ENCODE results near the gene RPLP1.

The RPLP1 gene

GRCh38 chr15:69450968-69451695 lies 1.5 kb upstream of the RPLP1 start:
- H3K79me2 ChIP-seq (ENCODE audit: low read length) = peaks cover 32% of the 10 kb centered on the region
- peak overlapping the region; percentile 91 for H3K4me3 ChIP-seq (ENCODE audit: low read length)
- H3K9me2 ChIP-seq (replicated peaks; ENCODE audit: insufficient read depth, low read length) = no peaks in the 10 kb centered on the region
- peaks cover 47% of the 10 kb centered on the region for H3F3A ChIP-seq (ENCODE audit: insufficient read depth, low read length)
- H2AFZ ChIP-seq (ENCODE audit: low read length) = peak overlapping the region; percentile 83
- H3K27ac ChIP-seq (ENCODE audit: low read length) = peak overlapping the region; percentile 68; the same call in 1 of the 2 replicates
- peaks cover 6% of the 10 kb centered on the region; the same call in 1 of the 2 replicates for H3K4me1 ChIP-seq (ENCODE audit: low read length)
- peak overlapping the region; percentile 89; the same call in 1 of the 2 replicates for H3K9ac ChIP-seq (ENCODE audit: low read length)
- no peaks in the 10 kb centered on the region for H3K27me3 ChIP-seq (replicated peaks; ENCODE audit: insufficient read depth, low read length)
- peaks cover 30% of the 10 kb centered on the region for H4K20me1 ChIP-seq (ENCODE audit: insufficient read depth, low read length)
- H3K4me2 ChIP-seq (ENCODE audit: low read depth, low read length) = peak overlapping the region; percentile 81
- TF ChIP-seq CTCF (IDR thresholded peaks at IDR 0.05; ENCODE audit: low read length) (no peak), EZH2phosphoT487 (IDR thresholded peaks at IDR 0.05; ENCODE audit: low read length) (no peak), EZH2 (optimal IDR thresholded peaks at IDR 0.05; ENCODE audit: low read depth, low read length) (no peak)
- H3K36me3 ChIP-seq (replicated peaks; ENCODE audit: insufficient read depth, low read length) = peaks cover 34% of the 10 kb centered on the region
- DNase-seq = peak; percentile 5
- no peaks in the 10 kb centered on the region for H3K9me3 ChIP-seq (replicated peaks; ENCODE audit: insufficient read depth, low read length)

GRCh38 chr15:69451951-69452691 lies 497 bp upstream of the RPLP1 start:
- Histone ChIP-seq H2AFZ (ENCODE audit: low read length) (peak overlapping the region; percentile 83), H3K9me3 (replicated peaks; ENCODE audit: insufficient read depth, low read length) (no peaks in the 10 kb centered on the region), H3K79me2 (ENCODE audit: low read length) (peaks cover 32% of the 10 kb centered on the region), H3K9me2 (replicated peaks; ENCODE audit: insufficient read depth, low read length) (no peaks in the 10 kb centered on the region), H4K20me1 (ENCODE audit: insufficient read depth, low read length) (peaks cover 35% of the 10 kb centered on the region), H3K27ac (ENCODE audit: low read length) (peak overlapping the region; percentile 68), H3F3A (ENCODE audit: insufficient read depth, low read length) (peaks cover 57% of the 10 kb centered on the region), H3K27me3 (replicated peaks; ENCODE audit: insufficient read depth, low read length) (no peaks in the 10 kb centered on the region), H3K9ac (ENCODE audit: low read length) (peak overlapping the region; percentile 89), H3K4me1 (ENCODE audit: low read length) (peaks cover 6% of the 10 kb centered on the region; the same call in 1 of the 2 replicates), H3K36me3 (replicated peaks; ENCODE audit: insufficient read depth, low read length) (peaks cover 26% of the 10 kb centered on the region), H3K4me3 (ENCODE audit: low read length) (peak overlapping the region; percentile 91), H3K4me2 (ENCODE audit: low read depth, low read length) (peak overlapping the region; percentile 81)
- TF ChIP-seq EZH2phosphoT487 (IDR thresholded peaks at IDR 0.05; ENCODE audit: low read length) (no peak), EZH2 (optimal IDR thresholded peaks at IDR 0.05; ENCODE audit: low read depth, low read length) (no peak), CTCF (IDR thresholded peaks at IDR 0.05; ENCODE audit: low read length) (no peak)
- peak; percentile 54 for DNase-seq

- TF ChIP-seq EZH2 (optimal IDR thresholded peaks at IDR 0.05; ENCODE audit: low read depth, low read length) = no peak
- no peak for TF ChIP-seq EZH2phosphoT487 (IDR thresholded peaks at IDR 0.05; ENCODE audit: low read length)
- no peak for TF ChIP-seq CTCF (IDR thresholded peaks at IDR 0.05; ENCODE audit: low read length)
- Histone ChIP-seq H3K4me2 (ENCODE audit: low read depth, low read length) (peak overlapping the region; percentile 81; the same call in 1 of the 2 replicates), H4K20me1 (ENCODE audit: insufficient read depth, low read length) (peaks cover 40% of the 10 kb centered on the region), H3K27ac (ENCODE audit: low read length) (no peak overlapping the region), H3K27me3 (replicated peaks; ENCODE audit: insufficient read depth, low read length) (no peaks in the 10 kb centered on the region), H3K4me1 (ENCODE audit: low read length) (peaks cover 6% of the 10 kb centered on the region; the same call in 1 of the 2 replicates), H3K79me2 (ENCODE audit: low read length) (peaks cover 32% of the 10 kb centered on the region), H3K36me3 (replicated peaks; ENCODE audit: insufficient read depth, low read length) (peaks cover 26% of the 10 kb centered on the region), H3K9me3 (replicated peaks; ENCODE audit: insufficient read depth, low read length) (no peaks in the 10 kb centered on the region), H3K9ac (ENCODE audit: low read length) (no peak overlapping the region), H3F3A (ENCODE audit: insufficient read depth, low read length) (peaks cover 77% of the 10 kb centered on the region), H2AFZ (ENCODE audit: low read length) (no peak overlapping the region), H3K4me3 (ENCODE audit: low read length) (peak overlapping the region; percentile 91), H3K9me2 (replicated peaks; ENCODE audit: insufficient read depth, low read length) (no peaks in the 10 kb centered on the region)
- DNase-seq = no peak
These were observed 2.3 kb downstream of the RPLP1 start for GRCh38 chr15:69454953-69455352.
